GM18951 (cell line): ENCODE data around the gene NDUFC2.
"Not testable (repeated sequence)": the region's sequence is repeated elsewhere in the genome, so short reads cannot be mapped to it uniquely, and the experiment has no call there.

Source experiments
- POLR2A ChIP-seq: IDR thresholded peaks from 4 replicates; pipeline ENCODE4 v1.6.1; 2011; ENCODE audit warnings: mild to moderate bottlenecking; ENCODE audit not compliant: insufficient read length, insufficient read depth; ENCODE audit errors: extremely low read depth
- in situ Hi-C: fragments of 300-500 bp; cut with MboI; formaldehyde crosslinking; loops from one replicate; pipeline ENCODE4 v1.12.0; 2022; ENCODE audit warnings: low sequenced_read_pairs, mixed read lengths, inconsistent platforms; ENCODE audit not compliant: unreplicated experiment

The NDUFC2 gene

DNA sequence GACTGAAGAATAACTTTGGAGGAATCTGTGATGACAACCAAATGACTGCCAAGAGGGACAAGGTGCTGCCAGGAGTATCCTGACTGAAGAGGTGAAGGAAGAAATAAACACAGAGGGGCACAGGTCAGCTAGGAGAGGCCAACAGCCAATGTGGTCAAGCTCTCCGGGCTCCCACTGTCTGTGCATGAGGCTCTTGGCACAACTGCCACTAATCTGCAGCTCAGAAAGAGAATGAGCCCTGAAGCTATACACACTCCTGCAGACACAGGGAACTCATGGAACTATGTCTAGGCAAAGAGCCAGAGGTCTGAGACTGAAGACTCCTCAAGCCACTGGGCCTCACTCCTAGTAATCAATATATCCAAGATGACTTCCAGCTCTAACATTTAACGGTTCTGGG is 9.0 kb downstream of the NDUFC2 start:
- TF ChIP-seq POLR2A, result no peak
- in situ Hi-C loops, result no loop called here

DNA sequence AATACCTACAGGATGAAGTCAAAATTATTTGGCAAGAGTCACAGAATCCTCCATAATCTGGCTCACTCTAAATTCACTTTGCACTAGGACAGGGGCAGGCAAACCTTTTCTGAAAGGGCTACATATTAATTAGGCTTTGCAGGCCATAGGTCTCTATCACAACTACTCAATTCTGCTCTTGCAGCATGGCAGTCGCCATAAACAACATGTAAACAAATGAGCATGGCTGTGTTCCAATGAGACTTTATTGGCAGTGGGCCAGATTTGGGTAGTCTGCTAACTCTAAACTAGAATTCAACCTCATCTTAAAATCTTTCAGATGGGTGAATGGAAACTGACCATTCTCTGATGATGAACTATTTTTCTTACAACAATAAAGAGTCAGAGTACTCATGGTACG is 10.2 kb downstream of the NDUFC2 start:
- in situ Hi-C loops, result no loop called here
- TF ChIP-seq POLR2A, result no peak

DNA sequence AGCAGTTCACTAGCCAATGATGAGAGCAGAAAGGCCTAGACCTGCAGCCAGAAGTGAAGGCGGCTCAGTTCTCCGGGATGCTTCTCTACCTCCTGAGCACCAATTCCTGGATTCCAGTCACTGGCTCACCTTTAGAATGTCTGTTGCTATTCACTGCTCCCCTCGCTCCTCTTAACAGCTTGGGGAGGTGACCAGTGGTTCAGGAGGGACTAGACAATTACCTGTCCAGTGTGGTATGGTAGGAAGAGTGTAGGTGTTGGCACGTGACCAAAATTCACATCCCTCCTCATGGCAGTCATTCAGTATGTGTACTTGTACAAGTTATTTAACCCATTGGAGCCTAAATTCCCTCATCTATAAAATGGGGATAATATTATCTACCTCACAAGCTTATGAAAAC is 12.0 kb downstream of the NDUFC2 start:
- TF ChIP-seq POLR2A, result no peak
- in situ Hi-C loops, result no loop called here

GRCh38 chr11:78066471-78066870 is 13.2 kb downstream of the NDUFC2 start:
- in situ Hi-C loops, result no loop called here
- TF ChIP-seq POLR2A, result no peak

DNA sequence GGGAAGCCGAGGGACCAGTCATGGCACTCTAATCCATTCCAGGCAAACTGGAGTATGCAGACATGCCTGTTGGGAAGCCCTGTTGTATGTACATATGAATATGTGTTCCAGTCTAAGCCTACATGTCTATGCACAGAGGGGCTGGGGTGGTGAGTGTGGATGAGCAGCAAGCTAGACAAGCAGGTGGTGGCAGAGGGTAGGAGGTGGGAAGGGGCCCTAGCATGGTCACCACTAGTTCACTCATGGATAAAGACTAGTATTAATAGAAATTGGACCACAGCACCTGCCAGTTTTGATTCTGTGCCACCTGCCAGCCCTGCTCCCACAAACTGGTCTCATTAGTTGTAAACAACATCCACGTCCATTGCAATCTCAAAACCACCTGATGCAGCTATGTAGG is 14.5 kb downstream of the NDUFC2 start:
- in situ Hi-C loops, result no loop called here
- no peak for TF ChIP-seq POLR2A

DNA sequence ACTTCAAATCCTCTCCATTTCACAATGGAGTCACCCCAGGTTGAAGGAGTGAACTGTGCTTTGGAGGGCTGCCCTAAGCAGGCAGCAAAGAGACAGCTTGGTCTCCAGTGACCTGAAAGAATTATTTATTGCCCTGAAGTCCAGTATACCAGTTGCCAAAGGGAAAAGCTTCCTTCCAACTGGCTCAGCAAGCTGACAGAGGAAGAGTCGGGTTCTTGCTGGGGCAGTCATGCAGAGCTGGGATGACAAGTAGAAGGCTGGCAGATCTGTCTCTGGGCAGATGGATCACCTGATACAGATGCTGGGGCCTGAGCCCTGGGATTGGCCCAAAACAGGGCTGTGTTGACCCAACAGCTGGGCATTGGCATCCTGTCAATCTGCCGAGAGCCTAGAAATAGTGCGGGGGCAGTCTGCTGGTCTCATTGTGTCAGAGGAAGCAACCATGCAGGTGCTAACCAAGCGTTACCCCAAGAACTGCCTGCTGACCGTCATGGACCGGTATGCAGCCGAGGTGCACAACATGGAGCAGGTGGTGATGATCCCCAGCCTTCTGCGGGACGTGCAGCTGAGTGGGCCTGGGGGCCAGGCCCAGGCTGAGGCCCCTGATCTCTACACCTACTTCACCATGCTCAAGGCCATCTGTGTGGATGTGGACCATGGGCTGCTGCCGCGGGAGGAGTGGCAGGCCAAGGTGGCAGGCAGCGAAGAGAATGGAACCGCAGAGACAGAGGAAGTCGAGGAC is 16.1 kb downstream of the NDUFC2 start, which contains the start of gene THRSP:
TSS of gene THRSP (plus strand) at position 422 of the 742 bp plus-strand sequence. CDS start at position 443, 21 bp downstream.
- in situ Hi-C loops, result no loop called here
- TF ChIP-seq POLR2A, result no peak

- no peak for TF ChIP-seq POLR2A
- in situ Hi-C loops, result no loop called here
These were observed 17.0 kb downstream of the NDUFC2 start for GRCh38 chr11:78062671-78063070.

DNA sequence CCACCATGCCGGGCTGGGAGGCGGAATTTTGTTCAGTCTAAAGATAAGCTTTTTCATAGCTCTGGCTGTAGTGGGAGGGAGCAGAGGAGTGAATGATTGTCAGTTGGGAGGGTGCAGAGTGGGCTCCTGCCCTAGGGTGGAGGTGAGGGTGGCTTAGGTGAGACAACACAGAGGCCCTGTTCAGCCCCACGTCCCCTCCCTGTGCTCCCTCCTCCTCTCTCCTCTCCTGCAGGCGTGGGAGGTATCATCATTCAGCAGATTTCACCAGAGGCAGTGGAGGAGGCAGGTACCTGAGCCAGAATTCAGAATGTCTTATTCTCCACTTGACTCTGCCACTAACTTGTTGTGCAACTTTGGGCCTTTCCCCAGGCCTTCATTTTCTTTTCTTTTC is 17.7 kb downstream of the NDUFC2 start:
- TF ChIP-seq POLR2A, result no peak
- in situ Hi-C loops, result no loop called here

GRCh38 chr11:78061088-78061920 is 18.4 kb downstream of the NDUFC2 start:
- no peak for TF ChIP-seq POLR2A
- in situ Hi-C loops, result no loop called here

DNA sequence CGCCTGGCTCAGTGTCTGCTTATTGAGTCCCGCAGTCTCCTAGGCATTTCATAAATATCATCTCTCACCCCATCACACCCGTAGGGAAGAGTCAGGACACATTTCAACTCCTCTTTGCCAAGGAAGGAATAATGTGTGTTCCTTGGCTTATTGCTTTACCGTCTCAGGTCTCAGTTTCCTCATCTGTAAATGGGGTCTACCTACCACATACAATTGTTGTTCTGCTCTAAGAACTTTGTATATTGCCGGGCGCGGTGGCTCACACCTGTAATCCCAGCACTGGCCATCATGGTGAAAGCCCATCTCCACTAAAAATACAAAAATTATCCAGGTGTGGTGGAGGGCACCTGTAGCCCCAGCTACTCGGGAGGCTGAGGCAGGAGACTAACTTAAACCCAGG is 19.1 kb downstream of the NDUFC2 start:
- in situ Hi-C loops, result no loop called here
- no peak for TF ChIP-seq POLR2A

GRCh38 chr11:78059749-78060328 is 19.8 kb downstream of the NDUFC2 start:
- in situ Hi-C loops, result not testable (repeated sequence)

GRCh38 chr11:78057462-78058055 is 22.1 kb downstream of the NDUFC2 start:
- no peak for TF ChIP-seq POLR2A
- in situ Hi-C loops, result no loop called here

- no peak for TF ChIP-seq POLR2A
- in situ Hi-C loops, result no loop called here
These were observed 23.6 kb downstream of the NDUFC2 start for GRCh38 chr11:78056093-78056492.

- in situ Hi-C loops, result no loop called here
- TF ChIP-seq POLR2A, result no peak
These were observed 24.7 kb downstream of the NDUFC2 start for GRCh38 chr11:78054971-78055370.
